H1 (cell line): ENCODE measurements around the gene MRPL33. TPM values are rescaled to one million over a fixed set of nuclear protein-coding genes. Genes with fewer than 3 reads are reported as not detected.

ENCODE experiments used
- CTCF ChIA-PET: fragments of 300-600 bp; sonication (Branson Sonifier 250); formaldehyde crosslinking; loops from one replicate; lab custom pipeline; 2021; ENCODE audit not compliant: partially characterized antibody; lab: Charles Lee
- POLR2A ChIA-PET: fragments of 300-600 bp; sonication (Branson Sonifier 250); formaldehyde crosslinking; loops from one replicate; lab custom pipeline; 2021; ENCODE audit warnings: inconsistent platforms; ENCODE audit not compliant: partially characterized antibody; lab: Charles Lee
- DNase-seq, 2 experiments: peaks; one replicate each; pipeline versions ENCODE4 v3.0.0 to v3.0.0-alpha.2; 2010 to 2022; ENCODE audit warnings: low spot score in 2 of 2, low read depth in 1 of 2, mixed read lengths in 1 of 2
- FAIRE-seq: peaks from 2 replicates; lab custom pipeline; 2011; peaks lifted over from hg19 to GRCh38; lab: Jason Lieb, UNC
- H2AFZ ChIP-seq: 2 replicates; pipeline ENCODE4 v1.8.1; 2012; ENCODE audit warnings: low read length, inconsistent platforms
- H2AK5ac ChIP-seq: 2 replicates; pipeline ENCODE4 v1.6.1; 2013; ENCODE audit warnings: low read depth, low read length
- H2BK120ac ChIP-seq: replicated peaks from 2 replicates; pipeline ENCODE3; 2013; ENCODE audit warnings: low read depth, low read length, inconsistent platforms
- H2BK12ac ChIP-seq: 2 replicates; pipeline ENCODE4 v1.6.1; 2013; ENCODE audit warnings: low read depth, low read length
- H2BK15ac ChIP-seq: 2 replicates; pipeline ENCODE4 v1.6.1; 2013; ENCODE audit warnings: low read length
- H2BK20ac ChIP-seq: 2 replicates; pipeline ENCODE4 v1.6.1; 2013; ENCODE audit warnings: low read length
- H2BK5ac ChIP-seq: 2 replicates; pipeline ENCODE4 v1.6.1; 2013; ENCODE audit warnings: low read depth, low read length
- H3K14ac ChIP-seq: 2 replicates; pipeline ENCODE4 v1.6.1; 2013; ENCODE audit warnings: inconsistent platforms; ENCODE audit not compliant: insufficient read length
- H3K18ac ChIP-seq: 2 replicates; pipeline ENCODE4 v1.6.1; 2013; ENCODE audit warnings: low read length; ENCODE audit errors: extremely low read depth
- H3K23ac ChIP-seq: 2 replicates; pipeline ENCODE4 v1.6.1; 2013; ENCODE audit warnings: inconsistent platforms; ENCODE audit not compliant: insufficient read length
- H3K23me2 ChIP-seq: 2 replicates; pipeline ENCODE4 v1.6.1; 2013; ENCODE audit warnings: low read depth, low read length
- H3K27ac ChIP-seq: 2 replicates; pipeline ENCODE4 v1.6.1; 2011; ENCODE audit warnings: low read depth, low read length, inconsistent platforms
- H3K27me3 ChIP-seq, 4 experiments: replicated peaks in 1 of 4; 1 replicate in 1 of 4; 2 replicates in 3 of 4; pipeline versions ENCODE4 v1.6.1 to v1.8.1; 2011 to 2013; ENCODE audit warnings: low read length in 3 of 4, mild to moderate bottlenecking in 3 of 4, inconsistent platforms in 2 of 4, mixed read lengths in 2 of 4, moderate library complexity in 1 of 4; ENCODE audit not compliant: control insufficient read depth in 3 of 4, insufficient read depth in 3 of 4; ENCODE audit errors: extremely low read depth in 1 of 4
- H3K36me3 ChIP-seq, 4 experiments: 2 replicates each; pipeline versions ENCODE4 v1.6.1 to v1.8.1; 2011 to 2013; ENCODE audit warnings: mild to moderate bottlenecking in 4 of 4, low read length in 3 of 4, moderate library complexity in 2 of 4, control low read depth in 1 of 4, inconsistent platforms in 1 of 4; ENCODE audit not compliant: insufficient read depth in 4 of 4, control insufficient read depth in 2 of 4
- H3K4ac ChIP-seq: replicated peaks from 2 replicates; pipeline ENCODE3; 2013; ENCODE audit warnings: low read length, low read depth, mixed read lengths, inconsistent platforms; ENCODE audit not compliant: insufficient read length
- H3K4me1 ChIP-seq, 4 experiments: replicated peaks in 1 of 4; 1 replicate in 1 of 4; 2 replicates in 3 of 4; pipeline versions ENCODE4 v1.6.1 to v1.8.1; 2011 to 2013; ENCODE audit warnings: low read length in 3 of 4, inconsistent platforms in 2 of 4, mixed read lengths in 1 of 4; ENCODE audit not compliant: insufficient read depth in 4 of 4, control insufficient read depth in 3 of 4
- H3K4me2 ChIP-seq, 2 experiments: 2 replicates each; pipeline versions ENCODE4 v1.6.1 to v1.8.1; 2011 to 2013; ENCODE audit warnings: low read depth in 2 of 2, low read length in 2 of 2, control low read depth in 1 of 2, inconsistent platforms in 1 of 2, mild to moderate bottlenecking in 1 of 2; ENCODE audit not compliant: insufficient read depth in 1 of 2
- H3K4me3 ChIP-seq, 4 experiments: fragments of 200-600, 300-600 bp in 1 of 4; sonication (generic), shearing (Covaris generic), sonication (Bioruptor Twin) in 1 of 4; 2 replicates each; pipeline versions ENCODE4 v1.5.1 to v1.8.1; 2011 to 2016; ENCODE audit warnings: low read length in 4 of 4, low read depth in 3 of 4, control low read depth in 2 of 4, inconsistent platforms in 2 of 4, mild to moderate bottlenecking in 2 of 4, mixed read lengths in 1 of 4, moderate library complexity in 1 of 4; ENCODE audit not compliant: insufficient read depth in 2 of 4; ENCODE audit errors: extremely low read depth in 1 of 4
- H3K56ac ChIP-seq: replicated peaks from 2 replicates; pipeline ENCODE3; 2013; ENCODE audit warnings: low read depth, mild to moderate bottlenecking, mixed read lengths, low read length, inconsistent platforms; ENCODE audit not compliant: insufficient read length
- H3K79me1 ChIP-seq: 2 replicates; pipeline ENCODE4 v1.6.1; 2013; ENCODE audit warnings: low read depth, low read length, control low read depth
- H3K79me2 ChIP-seq, 2 experiments: 2 replicates each; pipeline versions ENCODE4 v1.6.1 to v1.8.1; 2012 to 2013; ENCODE audit warnings: low read length in 2 of 2, mild to moderate bottlenecking in 2 of 2, inconsistent platforms in 1 of 2; ENCODE audit not compliant: insufficient read depth in 2 of 2, control insufficient read depth in 1 of 2
- H3K9ac ChIP-seq, 4 experiments: replicated peaks in 1 of 4; 1 replicate in 1 of 4; 2 replicates in 3 of 4; pipeline versions ENCODE4 v1.6.1 to v1.8.1; 2011 to 2013; ENCODE audit warnings: low read depth in 3 of 4, low read length in 3 of 4, control low read depth in 2 of 4, mild to moderate bottlenecking in 2 of 4, moderate library complexity in 2 of 4, inconsistent platforms in 1 of 4; ENCODE audit errors: extremely low read depth in 1 of 4
- H3K9me3 ChIP-seq, 2 experiments: 2 replicates each; pipeline versions ENCODE4 v1.6.1 to v1.8.1; 2012 to 2013; ENCODE audit warnings: mild to moderate bottlenecking in 2 of 2, moderate library complexity in 2 of 2, control low read depth in 1 of 2, inconsistent platforms in 1 of 2, low read depth in 1 of 2, low read length in 1 of 2, mixed read lengths in 1 of 2; ENCODE audit not compliant: insufficient read depth in 2 of 2
- H4K20me1 ChIP-seq, 2 experiments: replicated peaks in 1 of 2; 2 replicates each; pipeline versions ENCODE3 to v1.8.1; 2011 to 2013; ENCODE audit warnings: inconsistent platforms in 2 of 2, low read length in 2 of 2, mild to moderate bottlenecking in 1 of 2; ENCODE audit not compliant: insufficient read depth in 2 of 2, control insufficient read depth in 1 of 2
- H4K5ac ChIP-seq: 2 replicates; pipeline ENCODE4 v1.6.1; 2013; ENCODE audit warnings: low read length, low read depth, mixed read lengths, inconsistent platforms; ENCODE audit not compliant: insufficient read length
- H4K8ac ChIP-seq: 2 replicates; pipeline ENCODE4 v1.8.0; 2013; ENCODE audit warnings: mild to moderate bottlenecking, moderate library complexity, low read length, inconsistent platforms; ENCODE audit not compliant: insufficient read depth; ENCODE audit errors: extremely low read depth
- H4K91ac ChIP-seq: replicated peaks from 2 replicates; pipeline ENCODE3; 2013; ENCODE audit warnings: low read length, mixed read lengths, inconsistent platforms; ENCODE audit not compliant: insufficient read length
- HDAC6 ChIP-seq: IDR thresholded peaks from one replicate; pipeline ENCODE4 v1.7.1; 2012; ENCODE audit warnings: low read depth, mild to moderate bottlenecking, inconsistent platforms, low read length, moderate library complexity
- KDM1A ChIP-seq: fragments of 200-600, 300-600 bp; sonication (generic); IDR thresholded peaks from 2 replicates; pipeline ENCODE4 v1.7.1; 2016; ENCODE audit warnings: mild to moderate bottlenecking, low read length, borderline replicate concordance
- RFX5 ChIP-seq: IDR thresholded peaks from 2 replicates; pipeline ENCODE4 v1.6.1; 2011; ENCODE audit warnings: low read depth, low read length, improper control_type of control experiment, borderline replicate concordance
- RNF2 ChIP-seq: fragments of 200-900, 300-1000 bp; sonication (generic); IDR thresholded peaks from 2 replicates; pipeline ENCODE4 v1.7.1; 2016; ENCODE audit warnings: borderline replicate concordance, low read depth, mild to moderate bottlenecking, antibody characterized with exemption, low read length; ENCODE audit not compliant: poor library complexity, severe bottlenecking; ENCODE audit errors: missing control alignments
- SP4 ChIP-seq: IDR thresholded peaks from 2 replicates; pipeline ENCODE4 v1.6.1; 2012; ENCODE audit warnings: low read length, inconsistent platforms
- SRF ChIP-seq: IDR thresholded peaks from 2 replicates; pipeline ENCODE4 v1.6.1; 2011; ENCODE audit warnings: mild to moderate bottlenecking, low read depth, low read length, moderate library complexity
- TBP ChIP-seq: IDR thresholded peaks from 2 replicates; pipeline ENCODE4 v1.6.1; 2011; ENCODE audit warnings: low read depth, low read length, improper control_type of control experiment
- WGBS, 2 experiments: shearing (Covaris generic) in 1 of 2; methylation state at CpG; one replicate each; pipeline versions ENCODE4 v1.1.6 to v1.1.7; 2013 to 2015; ENCODE audit warnings: low lambda C conversion rate in 2 of 2, mixed read lengths in 2 of 2, inconsistent platforms in 1 of 2, low coverage in 1 of 2, missing lambda C conversion rate in 1 of 2; ENCODE audit not compliant: insufficient replicate concordance in 2 of 2, insufficient coverage in 1 of 2, insufficient read length in 1 of 2; ENCODE audit errors: extremely low coverage in 1 of 2, missing lambda C conversion rate in 1 of 2; 5-methylcytosine and 5-hydroxymethylcytosine counted together
- polyA plus RNA-seq, 7 experiments: library from polyadenylated mRNA; depleted of rRNA in 3 of 7; stranded (reverse) in 5 of 7; unstranded in 2 of 7; fragments of >200 nt in 5 of 7; fragments of 200-250 nt in 2 of 7; gene quantifications; 1 replicate in 5 of 7; 2 replicates in 1 of 7; 4 replicates in 1 of 7; pipeline versions ENCODE4 v1.2.1 to v1.2.3, GENCODE V29; 2011 to 2013; ENCODE audit warnings: missing spikeins in 2 of 7, mixed read lengths in 2 of 7
- total RNA-seq: library from RNA; stranded (reverse); fragmentation: NEBNext Ultra II Directional; extraction: Animal tissue kit (Norgen Biotek cat#: 25700); gene quantifications from 2 replicates; pipeline ENCODE4 v1.2.1, GENCODE V29; 2021

Gene MRPL33
- total and polyA plus RNA-seq, 2 of the 8 experiments (the other 6 are each of a cell fraction or from before 2014, with no cell fraction given), result 24.3 to 62.9 TPM

GRCh38 chr2:27798486-27798885 lies 27.0 kb downstream of the MRPL33 start:
- no peak for TF ChIP-seq KDM1A
- no peak for TF ChIP-seq TBP
- TF ChIP-seq RFX5, result no peak
- no peak for TF ChIP-seq SRF
- no peak for TF ChIP-seq HDAC6
- no peak for TF ChIP-seq SP4
- TF ChIP-seq RNF2, result no peak

More at GRCh38 chr2:27798486-27798885, 27.0 kb downstream of the MRPL33 start:
- no peaks in the 10 kb centered on the region for H3K27me3 ChIP-seq
- DNase-seq, result no peak
- H2AK5ac ChIP-seq, result no peak overlapping the region; the same call in 1 of the 2 replicates
- no peak overlapping the region for H2BK12ac ChIP-seq
- no peak overlapping the region for H4K8ac ChIP-seq
- no peak for FAIRE-seq
- H3K56ac ChIP-seq, result no peak overlapping the region
- H3K23me2 ChIP-seq, result no peaks in the 10 kb centered on the region; the same call in 1 of the 2 replicates
- H2BK15ac ChIP-seq, result no peak overlapping the region
- no peak overlapping the region for H3K27ac ChIP-seq
- no peak overlapping the region for H3K4me3 ChIP-seq
- H3K23ac ChIP-seq, result no peak overlapping the region
- POLR2A ChIA-PET, result no interaction called here
- CTCF ChIA-PET, result interaction anchor here (2.0 to 2.4 kb wide), 2 partner anchors 8 to 75 kb away, joined by 5 to 12 read pairs; no protein-coding TSS in a partner anchor
- 87% methylated on average over 7 of the region's 7 CpGs; no CpG with 5 or more reads in 1 of the 2 experiments for WGBS, 2 experiments
- no peaks in the 10 kb centered on the region for H3K79me2 ChIP-seq
- no peaks in the 10 kb centered on the region for H3K9me3 ChIP-seq
- no peaks in the 10 kb centered on the region for H3K36me3 ChIP-seq
- H3K4me2 ChIP-seq, result no peak overlapping the region
- no peak overlapping the region for H2BK20ac ChIP-seq
- no peak overlapping the region for H3K4ac ChIP-seq
- H2BK5ac ChIP-seq, result no peak overlapping the region
- no peak overlapping the region for H3K14ac ChIP-seq
- H4K91ac ChIP-seq, result no peak overlapping the region
- H2AFZ ChIP-seq, result no peak overlapping the region
- H4K20me1 ChIP-seq, result peaks cover 0 to 2% of the 10 kb centered on the region in 2 experiments
- no peak overlapping the region for H3K18ac ChIP-seq
- no peak overlapping the region for H2BK120ac ChIP-seq
- no peaks in the 10 kb centered on the region for H3K4me1 ChIP-seq
- no peaks in the 10 kb centered on the region for H3K79me1 ChIP-seq
- H4K5ac ChIP-seq, result no peak overlapping the region
- no peak overlapping the region for H3K9ac ChIP-seq
